Lower leg skin (tissue), 4 donors: ENCODE data around the gene RGS18. TPM values are rescaled to one million over a fixed set of nuclear protein-coding genes. Genes with fewer than 3 reads are reported as not detected.
"Not testable (repeated sequence)": the region's sequence is repeated elsewhere in the genome, so short reads cannot be mapped to it uniquely, and the experiment has no call there.

Experiments used
- DNase-seq, 2 donors: peaks; one replicate each; pipeline ENCODE4 v3.0.0-alpha.2; 2019; ENCODE audit warnings: low spot score in 2 of 2
- H3K4me3 ChIP-seq: fragments of 200-600 bp; sonication (generic); 2 replicates; pipeline ENCODE4 v1.5.1; 2017; ENCODE audit warnings: mild to moderate bottlenecking, low read depth; ENCODE audit not compliant: poor library complexity, severe bottlenecking
- CTCF ChIP-seq, 3 donors: fragments of 450-650 bp; IDR thresholded peaks; one replicate each; pipeline ENCODE4 v1.5.1; 2016; ENCODE audit warnings: antibody characterized with exemption in 3 of 3, mild to moderate bottlenecking in 3 of 3, moderate library complexity in 2 of 3
- POLR2A ChIP-seq, 2 donors: fragments of 450-650 bp; IDR thresholded peaks; one replicate each; pipeline ENCODE4 v1.6.1; 2016 to 2017; ENCODE audit warnings: antibody characterized with exemption in 2 of 2, mild to moderate bottlenecking in 1 of 2, moderate library complexity in 1 of 2
- WGBS, 2 donors: methylation state at CpG; one replicate each; pipeline ENCODE4 v1.1.5; 2018; 5-methylcytosine and 5-hydroxymethylcytosine counted together
- intact Hi-C: fragments of 100-400 bp; cut with DNase I; formaldehyde crosslinking; loops from one replicate; pipeline ENCODE4 v1.15.0; 2023; ENCODE audit warnings: low total_unique reads
- total RNA-seq, 4 donors: library from RNA; depleted of rRNA; stranded (reverse); fragments of >200 nt; gene quantifications; one replicate each; pipeline ENCODE4 v1.1.0, GENCODE V29; 2016

The RGS18 gene
- total RNA-seq, 4 donors from 2014 or later = 0.13 to 1.0 (median 0.84) TPM; not detected in 1

GRCh38 chr1:192159014-192159413, 752 bp downstream of the RGS18 start:
- intact Hi-C loops = no loop called here
- 65 to 73% methylated on average over 4 of the region's 4 CpGs for WGBS, 2 donors
- no peak overlapping the region for H3K4me3 ChIP-seq
- TF ChIP-seq POLR2A (IDR thresholded peaks at IDR 0.05) = no peak
- DNase-seq = no peak

- intact Hi-C loops = no loop called here
- no peak for DNase-seq
- TF ChIP-seq CTCF (IDR thresholded peaks at IDR 0.05) (no peak), POLR2A (IDR thresholded peaks at IDR 0.05) (no peak)
- 51 to 57% methylated on average over 2 of the region's 2 CpGs for WGBS, 2 donors
- H3K4me3 ChIP-seq = no peak overlapping the region
These were observed 1.5 kb downstream of the RGS18 start for GRCh38 chr1:192159781-192160180.

GRCh38 chr1:192160196-192160595, 1.9 kb downstream of the RGS18 start:
- WGBS, 2 donors = 84 to 93% methylated on average over 1 of the region's 1 CpG
- TF ChIP-seq CTCF (IDR thresholded peaks at IDR 0.05) (no peak), POLR2A (IDR thresholded peaks at IDR 0.05) (no peak)
- no peak for DNase-seq
- H3K4me3 ChIP-seq = no peak overlapping the region
- intact Hi-C loops = no loop called here

GRCh38 chr1:192161976-192162375, 3.7 kb downstream of the RGS18 start:
- no peak overlapping the region for H3K4me3 ChIP-seq
- WGBS, 2 donors = 89 to 94% methylated on average over 1 of the region's 1 CpG
- no peak for DNase-seq
- intact Hi-C loops = no loop called here
- TF ChIP-seq POLR2A (IDR thresholded peaks at IDR 0.05) (no peak), CTCF (IDR thresholded peaks at IDR 0.05) (no peak)

- intact Hi-C loops = no loop called here
- WGBS, 2 donors = 55 to 61% methylated on average over 5 of the region's 5 CpGs
- no peak overlapping the region for H3K4me3 ChIP-seq
- no peak for DNase-seq
- TF ChIP-seq CTCF (IDR thresholded peaks at IDR 0.05) = no peak
- no peak for TF ChIP-seq POLR2A (IDR thresholded peaks at IDR 0.05)
These were observed 4.1 kb downstream of the RGS18 start for GRCh38 chr1:192162376-192162775.

- WGBS, 2 donors = 90 to 91% methylated on average over 7 of the region's 7 CpGs
- H3K4me3 ChIP-seq, DNase-seq, intact Hi-C loops: not testable (repeated sequence)
These were observed 6.7 kb downstream of the RGS18 start for GRCh38 chr1:192165002-192165401.

GRCh38 chr1:192167011-192167410, 8.7 kb downstream of the RGS18 start:
- no peak for DNase-seq
- intact Hi-C loops = no loop called here
- WGBS, 2 donors = 80 to 88% methylated on average over 1 of the region's 1 CpG
- no peak overlapping the region for H3K4me3 ChIP-seq
- TF ChIP-seq POLR2A (IDR thresholded peaks at IDR 0.05) (no peak), CTCF (IDR thresholded peaks at IDR 0.05) (no peak)
